T-helper 2 cell treated with Interferon-gamma antibody and Interleukin-4, amounts not matched to agents 5 μg/mL and 100 μg/mL, for 36 hours (primary cell): ENCODE measurements around the gene NTNG1.

Source experiments
- DNase-seq: peaks from one replicate; pipeline ENCODE4 v3.0.0; 2021; ENCODE audit warnings: low spot score
- H3K27ac Mint-ChIP-seq: one replicate; pipeline ENCODE4 v1.8.0; 2021; ENCODE audit warnings: mild to moderate bottlenecking, mixed read lengths
- H3K27me3 Mint-ChIP-seq: one replicate; pipeline ENCODE4 v1.8.0; 2021; ENCODE audit warnings: low read depth, mixed read lengths
- H3K36me3 Mint-ChIP-seq: one replicate; pipeline ENCODE4 v1.8.0; 2021; ENCODE audit warnings: low read depth, mixed read lengths
- H3K4me1 Mint-ChIP-seq: one replicate; pipeline ENCODE4 v1.8.0; 2021; ENCODE audit warnings: low read depth, mixed read lengths
- H3K4me3 Mint-ChIP-seq: one replicate; pipeline ENCODE4 v1.8.0; 2022; ENCODE audit warnings: mild to moderate bottlenecking, moderate library complexity, mixed read lengths
- H3K9me3 Mint-ChIP-seq: one replicate; pipeline ENCODE4 v1.8.0; 2021; ENCODE audit warnings: mixed read lengths

The NTNG1 gene

GRCh38 chr1:107244709-107245500 lies 104.1 kb downstream of the NTNG1 start:
- H3K4me1 Mint-ChIP-seq, result peaks cover 1% of the 10 kb centered on the region
- no peaks in the 10 kb centered on the region for H3K9me3 Mint-ChIP-seq
- no peak for DNase-seq
- H3K36me3 Mint-ChIP-seq, result no peaks in the 10 kb centered on the region
- no peaks in the 10 kb centered on the region for H3K27me3 Mint-ChIP-seq
- no peak overlapping the region for H3K4me3 Mint-ChIP-seq
- no peak overlapping the region for H3K27ac Mint-ChIP-seq

- no peaks in the 10 kb centered on the region for H3K27me3 Mint-ChIP-seq
- no peak overlapping the region for H3K27ac Mint-ChIP-seq
- no peaks in the 10 kb centered on the region for H3K36me3 Mint-ChIP-seq
- H3K4me1 Mint-ChIP-seq, result peaks cover 4% of the 10 kb centered on the region
- DNase-seq, result no peak
- H3K9me3 Mint-ChIP-seq, result no peaks in the 10 kb centered on the region
- no peak overlapping the region for H3K4me3 Mint-ChIP-seq
These were observed 106.0 kb downstream of the NTNG1 start for GRCh38 chr1:107246775-107247345.

- no peaks in the 10 kb centered on the region for H3K27me3 Mint-ChIP-seq
- no peak for DNase-seq
- H3K36me3 Mint-ChIP-seq, result no peaks in the 10 kb centered on the region
- no peak overlapping the region for H3K27ac Mint-ChIP-seq
- H3K4me3 Mint-ChIP-seq, result no peak overlapping the region
- peaks cover 4% of the 10 kb centered on the region for H3K4me1 Mint-ChIP-seq
- H3K9me3 Mint-ChIP-seq, result no peaks in the 10 kb centered on the region
These were observed 106.8 kb downstream of the NTNG1 start for GRCh38 chr1:107247679-107248078.

GRCh38 chr1:107250169-107250568 lies 109.3 kb downstream of the NTNG1 start:
- no peak overlapping the region for H3K4me3 Mint-ChIP-seq
- no peak overlapping the region for H3K27ac Mint-ChIP-seq
- H3K36me3 Mint-ChIP-seq, result no peaks in the 10 kb centered on the region
- peaks cover 4% of the 10 kb centered on the region for H3K4me1 Mint-ChIP-seq
- no peaks in the 10 kb centered on the region for H3K9me3 Mint-ChIP-seq
- no peak for DNase-seq
- H3K27me3 Mint-ChIP-seq, result no peaks in the 10 kb centered on the region

- DNase-seq, result no peak
- Mint-ChIP-seq H3K9me3 (no peaks in the 10 kb centered on the region), H3K27me3 (no peaks in the 10 kb centered on the region), H3K4me3 (no peak overlapping the region), H3K36me3 (no peaks in the 10 kb centered on the region), H3K27ac (no peak overlapping the region), H3K4me1 (peaks cover 4% of the 10 kb centered on the region)
These were observed 110.2 kb downstream of the NTNG1 start for GRCh38 chr1:107251083-107251482.

- H3K4me3 Mint-ChIP-seq, result no peak overlapping the region
- DNase-seq, result no peak
- H3K27ac Mint-ChIP-seq, result no peak overlapping the region
- no peaks in the 10 kb centered on the region for H3K27me3 Mint-ChIP-seq
- peaks cover 4% of the 10 kb centered on the region for H3K4me1 Mint-ChIP-seq
- H3K36me3 Mint-ChIP-seq, result no peaks in the 10 kb centered on the region
- no peaks in the 10 kb centered on the region for H3K9me3 Mint-ChIP-seq
These were observed 111.0 kb downstream of the NTNG1 start for GRCh38 chr1:107251839-107252238.

GRCh38 chr1:107252271-107252670 lies 111.4 kb downstream of the NTNG1 start:
- Mint-ChIP-seq H3K4me1 (peaks cover 4% of the 10 kb centered on the region), H3K27me3 (no peaks in the 10 kb centered on the region), H3K27ac (no peak overlapping the region), H3K9me3 (no peaks in the 10 kb centered on the region), H3K36me3 (no peaks in the 10 kb centered on the region), H3K4me3 (no peak overlapping the region)
- no peak for DNase-seq

- Mint-ChIP-seq H3K27ac (no peak overlapping the region), H3K9me3 (no peaks in the 10 kb centered on the region), H3K4me1 (peaks cover 4% of the 10 kb centered on the region)
These were observed 113.5 kb downstream of the NTNG1 start for GRCh38 chr1:107254306-107254705.

GRCh38 chr1:107255469-107255868 lies 114.6 kb downstream of the NTNG1 start:
- no peaks in the 10 kb centered on the region for H3K4me1 Mint-ChIP-seq
- H3K36me3 Mint-ChIP-seq, result no peaks in the 10 kb centered on the region
- no peak overlapping the region for H3K27ac Mint-ChIP-seq
- DNase-seq, result no peak
- no peak overlapping the region for H3K4me3 Mint-ChIP-seq
- no peaks in the 10 kb centered on the region for H3K27me3 Mint-ChIP-seq
- H3K9me3 Mint-ChIP-seq, result no peaks in the 10 kb centered on the region

More at GRCh38 chr1:107254306-107254705, 113.5 kb downstream of the NTNG1 start:
- Mint-ChIP-seq H3K36me3 (no peaks in the 10 kb centered on the region), H3K4me3 (no peak overlapping the region), H3K27me3 (no peaks in the 10 kb centered on the region)
- no peak for DNase-seq

GRCh38 chr1:107262467-107263286 lies 121.8 kb downstream of the NTNG1 start:
- Mint-ChIP-seq H3K4me1 (no peaks in the 10 kb centered on the region), H3K4me3 (no peak overlapping the region), H3K27me3 (no peaks in the 10 kb centered on the region), H3K36me3 (no peaks in the 10 kb centered on the region), H3K9me3 (no peaks in the 10 kb centered on the region), H3K27ac (no peak overlapping the region)
- DNase-seq, result no peak

- no peak for DNase-seq
- Mint-ChIP-seq H3K27me3 (no peaks in the 10 kb centered on the region), H3K4me3 (no peak overlapping the region), H3K4me1 (no peaks in the 10 kb centered on the region), H3K36me3 (no peaks in the 10 kb centered on the region), H3K9me3 (no peaks in the 10 kb centered on the region), H3K27ac (no peak overlapping the region)
These were observed 122.6 kb downstream of the NTNG1 start for GRCh38 chr1:107263291-107263915.

GRCh38 chr1:107264007-107264406 lies 123.2 kb downstream of the NTNG1 start:
- Mint-ChIP-seq H3K4me1 (no peaks in the 10 kb centered on the region), H3K27ac (no peak overlapping the region), H3K9me3 (no peaks in the 10 kb centered on the region), H3K36me3 (no peaks in the 10 kb centered on the region), H3K4me3 (no peak overlapping the region), H3K27me3 (no peaks in the 10 kb centered on the region)
- DNase-seq, result no peak

- Mint-ChIP-seq H3K36me3 (no peaks in the 10 kb centered on the region), H3K4me1 (no peaks in the 10 kb centered on the region), H3K9me3 (no peaks in the 10 kb centered on the region), H3K27me3 (no peaks in the 10 kb centered on the region), H3K4me3 (no peak overlapping the region), H3K27ac (no peak overlapping the region)
- DNase-seq, result no peak
These were observed 123.7 kb downstream of the NTNG1 start for GRCh38 chr1:107264561-107264960.

- H3K27me3 Mint-ChIP-seq, result no peaks in the 10 kb centered on the region
- DNase-seq, result no peak
- H3K4me3 Mint-ChIP-seq, result no peak overlapping the region
- H3K27ac Mint-ChIP-seq, result no peak overlapping the region
- no peaks in the 10 kb centered on the region for H3K9me3 Mint-ChIP-seq
- H3K4me1 Mint-ChIP-seq, result no peaks in the 10 kb centered on the region
- H3K36me3 Mint-ChIP-seq, result no peaks in the 10 kb centered on the region
These were observed 126.7 kb downstream of the NTNG1 start for GRCh38 chr1:107267489-107267888.
